GM19324 (cell line): ENCODE results near the gene SGCA.

Experiments
- ATAC-seq: cut with Tn5 transposase; IDR thresholded peaks from one replicate; pipeline ENCODE4 v1.9.1; 2021; ENCODE audit warnings: mild to moderate bottlenecking, moderate library complexity; ENCODE audit not compliant: unreplicated experiment, low FRiP score

Gene SGCA

DNA sequence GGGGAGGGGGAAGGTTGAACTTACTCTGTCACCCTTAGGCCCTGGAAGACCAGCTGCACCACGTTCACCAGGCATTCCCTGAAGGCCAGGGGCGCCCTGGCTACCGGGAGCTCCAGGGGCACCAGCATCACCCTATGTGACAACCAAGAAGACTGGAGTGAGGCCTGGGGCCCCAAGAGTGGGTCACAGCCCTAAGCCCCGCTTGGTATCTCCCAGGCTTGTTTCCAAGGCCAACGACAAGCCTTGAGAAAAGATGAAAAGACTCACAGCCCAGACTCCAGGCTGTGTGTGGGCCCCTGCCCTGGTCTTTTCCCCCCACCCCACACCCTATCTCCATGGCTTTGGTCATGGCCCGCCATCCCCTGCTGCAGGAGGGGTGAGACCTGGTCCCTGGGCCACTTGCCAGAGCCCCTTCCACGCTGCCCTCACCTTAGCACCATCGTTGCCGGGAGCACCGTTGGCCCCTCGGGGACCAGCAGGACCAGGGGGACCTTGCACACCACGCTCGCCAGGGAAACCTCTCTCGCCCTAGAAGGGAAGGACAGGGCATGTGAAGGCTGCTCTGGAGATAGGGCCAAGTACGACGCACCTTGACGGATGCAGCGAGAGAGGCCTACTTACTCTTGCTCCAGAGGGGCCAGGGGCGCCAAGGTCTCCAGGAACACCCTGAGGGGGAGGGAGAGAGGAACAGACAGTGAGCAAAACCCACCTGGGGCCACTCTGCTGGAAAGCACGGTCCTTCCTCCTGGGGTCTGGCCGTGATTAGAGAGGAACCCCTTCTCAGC is 25.7 kb downstream of the SGCA start:
- ATAC-seq, result no peak

- ATAC-seq, result no peak
Measured at GRCh38 chr17:50192144-50192617, 26.4 kb downstream of the SGCA start.

DNA sequence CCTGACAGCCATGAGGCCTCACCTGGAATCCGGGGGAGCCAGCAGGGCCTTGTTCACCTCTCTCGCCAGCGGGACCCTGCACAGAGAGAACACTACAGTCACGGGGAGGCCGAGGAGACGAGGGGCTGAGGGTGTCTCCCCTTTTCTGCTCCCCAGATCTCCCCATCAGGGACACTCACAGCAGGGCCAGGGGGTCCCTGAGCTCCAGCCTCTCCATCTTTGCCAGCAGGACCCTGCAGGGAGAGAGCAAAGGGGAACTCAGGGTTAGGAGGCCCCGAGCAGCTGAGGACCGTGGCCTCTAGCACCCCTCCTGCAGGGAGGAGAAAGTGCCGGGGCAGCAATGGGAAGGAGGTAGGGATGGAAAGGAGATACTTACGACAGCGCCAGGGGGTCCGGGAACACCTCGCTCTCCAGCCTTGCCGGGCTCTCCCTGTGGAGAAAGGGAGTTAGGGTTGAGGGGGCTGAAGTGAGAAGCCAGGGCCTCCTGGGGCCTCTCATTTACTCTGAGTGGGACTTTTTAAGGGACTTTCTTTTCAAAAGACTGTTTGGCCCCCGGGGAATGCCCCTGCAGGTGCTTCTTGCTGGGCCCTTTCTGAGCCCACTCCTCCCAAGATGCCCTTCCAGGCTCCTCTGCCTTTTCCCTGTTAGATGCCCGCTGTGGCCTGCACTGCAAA is 26.9 kb downstream of the SGCA start:
- ATAC-seq, result no peak

- no peak for ATAC-seq
Measured at GRCh38 chr17:50194140-50194933, 28.5 kb downstream of the SGCA start.

DNA sequence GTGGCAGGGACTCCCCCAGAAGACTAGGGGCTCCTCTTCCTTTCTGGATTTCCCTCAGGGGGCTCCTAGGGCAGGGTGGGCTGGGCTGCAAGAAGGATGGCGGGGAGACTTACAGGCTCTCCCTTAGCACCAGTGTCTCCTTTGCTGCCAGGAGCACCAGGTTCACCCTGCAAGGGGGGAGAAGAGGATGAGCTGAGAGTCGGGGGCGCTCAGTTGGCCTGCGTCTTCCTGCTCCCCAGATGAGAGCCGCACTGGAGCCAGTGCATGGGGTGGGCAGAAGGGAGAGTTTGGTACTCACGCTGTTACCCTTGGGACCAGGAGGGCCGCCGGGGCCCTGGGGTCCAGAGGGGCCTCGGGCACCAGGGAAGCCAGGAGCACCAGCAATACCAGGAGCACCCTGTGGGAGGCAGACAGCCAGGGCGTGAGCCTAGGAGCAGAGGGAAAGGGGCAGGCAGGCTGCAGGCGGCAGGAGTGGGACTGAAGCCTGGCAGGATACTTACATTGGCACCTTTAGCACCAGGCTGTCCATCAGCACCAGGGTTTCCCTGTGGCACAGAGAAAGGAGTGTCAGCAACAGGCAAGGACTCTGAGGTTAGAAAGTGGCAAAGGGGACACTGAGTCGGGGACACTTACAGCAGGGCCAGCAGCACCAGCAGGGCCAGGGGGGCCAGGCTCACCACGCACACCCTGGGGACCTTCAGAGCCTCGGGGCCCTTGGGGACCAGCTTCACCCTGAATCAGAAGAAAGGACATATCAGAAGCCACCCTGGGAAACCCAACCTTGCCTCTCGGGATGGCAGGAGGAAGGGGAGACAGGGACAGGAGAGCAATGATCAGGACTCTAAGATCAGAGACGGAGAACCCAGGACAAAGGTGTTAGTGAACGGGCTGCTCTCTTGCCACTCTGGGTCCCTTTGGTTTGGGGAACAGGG is 29.4 kb downstream of the SGCA start:
- no peak for ATAC-seq

- ATAC-seq, result no peak
Measured at GRCh38 chr17:50196036-50196435, 30.2 kb downstream of the SGCA start.

DNA sequence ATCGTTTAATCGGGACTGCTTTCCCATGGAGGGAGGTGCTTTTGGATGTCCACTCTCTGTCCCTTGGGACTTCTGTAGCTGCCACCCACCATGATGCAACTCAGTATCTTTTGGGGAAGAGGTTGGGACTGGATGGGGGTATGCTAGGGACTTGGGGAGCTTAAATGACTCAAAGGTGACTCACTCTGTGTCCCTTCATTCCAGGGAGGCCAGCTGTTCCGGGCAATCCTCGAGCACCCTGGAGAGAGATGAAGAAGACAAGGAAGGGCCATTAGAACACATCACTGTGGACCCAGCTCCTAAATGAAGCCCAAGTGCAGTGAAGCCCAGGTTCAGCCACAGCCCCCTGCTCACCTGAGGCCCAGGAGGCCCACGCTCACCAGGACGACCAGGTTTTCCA is 31.0 kb downstream of the SGCA start:
- ATAC-seq, result no peak

DNA sequence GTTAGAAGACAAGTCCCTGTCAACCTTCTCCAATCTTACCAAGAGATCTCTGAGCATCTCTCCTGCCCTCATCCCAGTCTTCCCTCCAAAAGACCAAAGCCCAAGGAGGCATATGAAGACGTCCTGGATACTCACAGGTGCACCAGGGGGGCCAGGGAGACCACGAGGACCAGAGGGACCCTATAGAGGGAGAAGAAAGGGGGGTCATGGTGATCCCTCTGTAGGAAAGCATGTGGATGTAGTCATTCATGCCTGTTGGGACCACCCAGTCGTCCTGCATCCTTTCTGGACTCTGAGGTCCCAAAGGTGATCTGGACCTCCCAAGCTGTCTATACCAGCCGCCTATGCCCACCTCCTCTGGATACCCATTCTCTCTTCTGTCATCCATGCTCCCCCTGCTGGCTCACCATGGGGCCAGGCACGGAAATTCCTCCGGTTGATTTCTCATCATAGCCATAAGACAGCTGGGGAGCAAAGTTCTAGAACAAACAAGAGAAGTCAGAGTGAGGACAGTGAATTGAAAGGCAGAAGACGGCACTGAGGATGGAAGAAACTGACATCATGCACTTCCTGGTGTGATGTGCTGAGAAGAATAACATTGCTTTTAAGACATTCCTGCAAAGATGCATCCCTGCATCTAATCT is 32.3 kb downstream of the SGCA start:
- ATAC-seq, result no peak

DNA sequence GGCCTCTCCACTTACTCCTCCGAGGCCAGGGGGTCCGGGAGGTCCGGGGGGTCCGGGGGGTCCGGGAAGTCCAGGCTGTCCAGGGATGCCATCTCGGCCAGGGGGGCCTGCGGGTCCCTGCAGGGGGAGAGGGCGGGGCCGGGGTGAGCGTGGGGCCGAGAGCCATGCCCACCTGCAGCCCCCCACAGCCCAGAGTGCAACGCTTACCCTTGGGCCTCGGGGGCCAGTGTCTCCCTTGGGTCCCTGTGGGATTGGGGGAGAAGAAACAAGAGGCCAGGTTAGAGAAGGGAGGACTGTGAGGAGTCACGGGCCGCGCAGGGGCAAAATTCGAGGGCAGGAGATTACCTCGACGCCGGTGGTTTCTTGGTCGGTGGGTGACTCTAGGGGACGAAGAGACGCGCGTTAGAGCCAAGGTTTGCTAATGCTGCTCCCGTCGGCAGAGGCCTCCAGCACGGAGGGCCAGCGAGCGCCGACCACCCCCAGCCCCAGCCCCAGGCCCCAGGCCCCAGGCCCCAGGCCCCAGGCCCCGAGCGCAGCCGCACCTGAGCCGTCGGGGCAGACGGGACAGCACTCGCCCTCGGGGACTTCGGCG is 33.5 kb downstream of the SGCA start:
- ATAC-seq, result no peak

DNA sequence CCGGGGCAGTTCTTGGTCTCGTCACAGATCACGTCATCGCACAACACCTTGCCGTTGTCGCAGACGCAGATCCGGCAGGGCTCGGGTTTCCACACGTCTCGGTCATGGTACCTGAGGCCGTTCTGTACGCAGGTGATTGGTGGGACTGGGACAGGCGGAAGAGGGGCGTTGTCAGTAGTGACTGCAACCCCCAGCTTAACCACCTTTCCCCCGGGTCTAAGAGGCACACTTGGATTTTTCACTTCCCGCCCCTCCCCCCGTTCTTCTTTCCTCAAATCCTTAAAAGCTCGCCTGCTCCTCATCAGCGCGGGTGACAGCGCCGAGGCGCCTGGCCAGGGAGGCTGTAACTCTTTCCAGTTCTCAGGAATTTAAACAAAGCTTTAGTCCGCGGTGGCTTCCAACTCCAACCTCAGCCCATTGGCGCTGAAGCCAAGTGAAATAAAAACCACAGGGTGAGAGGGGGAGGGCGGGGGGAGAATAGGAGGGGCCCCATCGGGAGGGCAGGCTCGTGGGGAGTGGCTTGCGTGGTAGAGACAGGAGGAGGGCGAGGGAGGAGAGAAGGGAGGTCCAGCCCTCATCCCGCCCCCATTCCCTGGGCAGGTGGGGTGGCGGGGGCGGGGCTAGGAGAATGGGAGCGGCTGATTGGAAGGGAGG is 34.1 kb downstream of the SGCA start:
- no peak for ATAC-seq

GRCh38 chr17:50200457-50201275 is 34.9 kb downstream of the SGCA start:
- ATAC-seq, result peak; percentile 66

DNA sequence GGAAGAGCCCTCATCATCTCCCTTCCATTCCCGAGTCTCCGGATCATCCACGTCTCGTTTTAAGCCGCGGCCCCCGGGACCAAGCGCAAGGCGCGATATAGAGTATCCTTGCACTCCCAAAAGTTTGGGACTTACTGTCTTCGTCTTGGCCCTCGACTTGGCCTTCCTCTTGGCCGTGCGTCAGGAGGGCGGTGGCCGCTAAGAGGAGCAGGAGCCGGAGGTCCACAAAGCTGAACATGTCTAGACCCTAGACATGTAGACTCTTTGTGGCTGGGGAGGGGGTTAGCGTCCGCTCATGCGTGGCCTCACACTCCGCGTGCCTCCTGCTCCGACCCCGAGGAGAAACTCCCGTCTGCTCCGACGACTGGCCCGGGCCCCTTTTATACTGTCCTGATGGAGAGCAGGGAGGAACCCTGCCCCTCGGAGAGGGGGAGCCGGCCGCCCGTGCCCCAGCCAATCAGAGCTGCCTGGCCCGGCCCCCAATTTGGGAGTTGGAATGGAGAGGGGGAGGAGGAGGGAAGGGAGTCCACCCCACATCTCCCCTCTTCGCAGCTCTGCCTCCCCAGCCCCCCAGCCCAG is 35.6 kb downstream of the SGCA start, which contains the start of gene COL1A1:
Gene COL1A1 (minus strand): TSS at position 356 of the 579 bp plus-strand sequence. CDS start 118 bp downstream, at position 238.
- ATAC-seq, result no peak

DNA sequence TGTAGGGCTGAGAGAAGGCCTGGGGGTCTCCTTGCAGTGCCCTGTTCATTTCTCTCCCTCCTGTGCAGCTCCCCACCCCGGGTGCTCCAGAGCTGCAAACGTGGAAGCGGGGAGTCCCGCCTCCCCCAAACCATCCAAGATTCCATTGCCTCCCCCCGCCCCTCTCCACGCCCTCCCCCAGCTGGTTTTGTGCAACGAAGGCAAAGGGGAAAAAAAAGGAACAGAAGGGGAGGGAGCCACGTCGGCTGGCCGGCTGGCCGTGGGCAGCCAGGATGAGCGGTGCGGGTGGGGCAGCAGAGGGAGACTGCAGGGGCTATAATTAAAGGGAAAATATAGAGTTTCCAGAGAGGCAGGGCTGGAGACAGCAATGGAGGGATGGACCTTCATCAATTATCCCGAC is 37.3 kb downstream of the SGCA start:
- ATAC-seq, result no peak

GRCh38 chr17:50203604-50204345 is 38.0 kb downstream of the SGCA start:
- ATAC-seq, result no peak

DNA sequence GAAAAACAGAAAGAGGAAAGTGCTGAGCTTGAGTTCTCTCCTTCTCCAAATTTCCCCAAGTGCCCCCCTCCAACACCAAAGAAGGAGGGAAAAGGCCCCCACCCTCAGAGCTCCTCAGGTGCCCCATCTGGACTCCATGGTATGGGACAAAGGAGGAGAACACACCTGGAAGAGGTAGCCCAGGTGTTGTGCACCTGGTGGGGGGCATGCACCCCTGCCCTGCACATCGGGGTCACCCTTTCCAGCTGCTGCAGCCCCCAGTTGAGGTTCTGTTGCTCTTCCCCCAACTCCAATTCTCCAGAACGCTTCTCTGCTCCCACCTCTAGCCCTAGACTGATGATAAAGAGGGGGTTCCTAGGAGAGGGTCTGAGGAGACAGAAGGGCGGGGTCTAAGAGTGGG is 38.6 kb downstream of the SGCA start:
- ATAC-seq, result no peak

- ATAC-seq, result no peak
Measured at GRCh38 chr17:50205111-50205962, 39.5 kb downstream of the SGCA start.
